Stimulated activated naive CD8-positive, alpha-beta T cell treated with anti-CD3 and anti-CD28 coated beads, Interleukin-15, amount 100 ng/mL, for 72 hours (primary cell): ENCODE measurements around the gene PRIM1.
A peak's percentile ranks its signal among the peaks of the same experiment; 100 is the strongest.
"Not testable (repeated sequence)": the region's sequence is repeated elsewhere in the genome, so short reads cannot be mapped to it uniquely, and the experiment has no call there.

Source experiments
- ATAC-seq: fragments of 150-1000 bp; cut with Tn5 transposase; 2 replicates; pipeline ENCODE4 v1.10.0; 2021; ENCODE audit warnings: mild to moderate bottlenecking, moderate library complexity
- DNase-seq, 2 donors: peaks; one replicate each; pipeline ENCODE4 v3.0.0; 2021 to 2022
- H3K27ac Mint-ChIP-seq, 2 donors: one replicate each; pipeline ENCODE4 v1.8.0; 2022; ENCODE audit warnings: mild to moderate bottlenecking in 2 of 2, mixed read lengths in 2 of 2, moderate library complexity in 2 of 2
- H3K27me3 Mint-ChIP-seq: one replicate; pipeline ENCODE4 v1.8.0; 2022; ENCODE audit warnings: mixed read lengths
- H3K4me1 Mint-ChIP-seq: one replicate; pipeline ENCODE4 v1.8.0; 2022; ENCODE audit warnings: mild to moderate bottlenecking, mixed read lengths
- H3K4me3 Mint-ChIP-seq, 2 donors: one replicate each; pipeline ENCODE4 v1.8.0; 2022; ENCODE audit warnings: mild to moderate bottlenecking in 2 of 2, mixed read lengths in 2 of 2, moderate library complexity in 1 of 2
- H3K9me3 Mint-ChIP-seq, 2 donors: one replicate each; pipeline ENCODE4 v1.8.0; 2022; ENCODE audit warnings: mixed read lengths in 2 of 2

Gene PRIM1

GRCh38 chr12:56772625-56773024 is 20.5 kb upstream of the PRIM1 start:
- DNase-seq (no peak), ATAC-seq (no peak)
- Mint-ChIP-seq H3K9me3 (no peaks in the 10 kb centered on the region), H3K4me1 (no peaks in the 10 kb centered on the region), H3K27ac (no peak overlapping the region), H3K27me3 (no peaks in the 10 kb centered on the region), H3K4me3 (no peak overlapping the region)

GRCh38 chr12:56769868-56770267 is 17.7 kb upstream of the PRIM1 start:
- Mint-ChIP-seq H3K4me1 (no peaks in the 10 kb centered on the region), H3K27me3 (no peaks in the 10 kb centered on the region), H3K27ac (no peak overlapping the region), H3K9me3 (no peaks in the 10 kb centered on the region), H3K4me3 (no peak overlapping the region)
- ATAC-seq = no peak
- DNase-seq = no peak

GRCh38 chr12:56768424-56768823 is 16.3 kb upstream of the PRIM1 start:
- no peaks in the 10 kb centered on the region for H3K9me3 Mint-ChIP-seq
- no peaks in the 10 kb centered on the region for H3K27me3 Mint-ChIP-seq

GRCh38 chr12:56766535-56766934 is 14.4 kb upstream of the PRIM1 start:
- no peak overlapping the region for H3K27ac Mint-ChIP-seq
- no peaks in the 10 kb centered on the region for H3K4me1 Mint-ChIP-seq
- DNase-seq = no peak
- no peak overlapping the region for H3K4me3 Mint-ChIP-seq
- H3K27me3 Mint-ChIP-seq = no peaks in the 10 kb centered on the region
- no peaks in the 10 kb centered on the region for H3K9me3 Mint-ChIP-seq
- ATAC-seq = no peak

More at GRCh38 chr12:56768424-56768823, 16.3 kb upstream of the PRIM1 start:
- Mint-ChIP-seq H3K4me3 (no peak overlapping the region), H3K4me1 (no peaks in the 10 kb centered on the region), H3K27ac (no peak overlapping the region)
- ATAC-seq (no peak), DNase-seq (no peak)

- H3K27ac Mint-ChIP-seq = no peak overlapping the region
- H3K27me3 Mint-ChIP-seq = no peaks in the 10 kb centered on the region
- DNase-seq (no peak), ATAC-seq (no peak)
- no peaks in the 10 kb centered on the region for H3K4me1 Mint-ChIP-seq
- no peak overlapping the region for H3K4me3 Mint-ChIP-seq
- H3K9me3 Mint-ChIP-seq = peaks cover 0 to 1% of the 10 kb centered on the region in 2 donors
These were observed 11.9 kb upstream of the PRIM1 start for GRCh38 chr12:56763753-56764657.

- no peak for ATAC-seq
- peaks cover 0 to 8% of the 10 kb centered on the region in 2 donors for H3K9me3 Mint-ChIP-seq
- no peak overlapping the region for H3K27ac Mint-ChIP-seq
- DNase-seq = no peak
- no peaks in the 10 kb centered on the region for H3K27me3 Mint-ChIP-seq
- H3K4me1 Mint-ChIP-seq = peaks cover 5% of the 10 kb centered on the region
- no peak overlapping the region for H3K4me3 Mint-ChIP-seq
These were observed 9.7 kb upstream of the PRIM1 start for GRCh38 chr12:56761812-56762211.

- Mint-ChIP-seq H3K9me3 (peaks cover 0 to 8% of the 10 kb centered on the region in 2 donors), H3K4me1 (peaks cover 12% of the 10 kb centered on the region), H3K27ac (peak overlapping the region in 1 of 2 donors; percentile 36), H3K27me3 (no peaks in the 10 kb centered on the region), H3K4me3 (no peak overlapping the region)
- no peak for ATAC-seq
- no peak for DNase-seq
These were observed 8.3 kb upstream of the PRIM1 start for GRCh38 chr12:56760460-56760859.

GRCh38 chr12:56759263-56759908 is 7.3 kb upstream of the PRIM1 start:
- Mint-ChIP-seq H3K4me1 (peaks cover 12% of the 10 kb centered on the region), H3K27ac (no peak overlapping the region), H3K27me3 (no peaks in the 10 kb centered on the region), H3K9me3 (peaks cover 0 to 8% of the 10 kb centered on the region in 2 donors), H3K4me3 (no peak overlapping the region)
- no peak for DNase-seq
- no peak for ATAC-seq

- no peak for DNase-seq
- Mint-ChIP-seq H3K9me3 (peaks cover 0 to 8% of the 10 kb centered on the region in 2 donors), H3K4me1 (peaks cover 12% of the 10 kb centered on the region), H3K27ac (no peak overlapping the region), H3K4me3 (no peak overlapping the region), H3K27me3 (no peaks in the 10 kb centered on the region)
- ATAC-seq = no peak
These were observed 6.7 kb upstream of the PRIM1 start for GRCh38 chr12:56758728-56759262.

GRCh38 chr12:56757971-56758370 is 5.8 kb upstream of the PRIM1 start:
- H3K27ac Mint-ChIP-seq, DNase-seq, H3K27me3 Mint-ChIP-seq, H3K9me3 Mint-ChIP-seq, H3K4me3 Mint-ChIP-seq, ATAC-seq: not testable (repeated sequence)
- peaks cover 12% of the 10 kb centered on the region for H3K4me1 Mint-ChIP-seq

- ATAC-seq (no peak), DNase-seq (no peak)
- H3K9me3 Mint-ChIP-seq = peaks cover 0 to 2% of the 10 kb centered on the region in 2 donors
- H3K4me3 Mint-ChIP-seq = no peak overlapping the region
- H3K27me3 Mint-ChIP-seq = no peaks in the 10 kb centered on the region
- H3K27ac Mint-ChIP-seq = peak overlapping the region in 1 of 2 donors; percentile 6
- peaks cover 44% of the 10 kb centered on the region for H3K4me1 Mint-ChIP-seq
These were observed 1.4 kb upstream of the PRIM1 start for GRCh38 chr12:56753566-56753965.

- not testable (repeated sequence) for H3K9me3 Mint-ChIP-seq, H3K27me3 Mint-ChIP-seq, ATAC-seq, DNase-seq
- H3K4me1 Mint-ChIP-seq = peaks cover 46% of the 10 kb centered on the region
- peak overlapping the region in 1 of 2 donors; percentile 99 for H3K27ac Mint-ChIP-seq
- peak overlapping the region; percentile 96 to 97 for H3K4me3 Mint-ChIP-seq
These were observed 1.5 kb downstream of the PRIM1 start for GRCh38 chr12:56750596-56750995.

- H3K4me1 Mint-ChIP-seq = peaks cover 46% of the 10 kb centered on the region
- H3K27ac Mint-ChIP-seq = peak overlapping the region in 1 of 2 donors; percentile 14
- H3K4me3 Mint-ChIP-seq = peak overlapping the region; percentile 46 to 75
- ATAC-seq (no peak), DNase-seq (no peak)
- H3K9me3 Mint-ChIP-seq = no peaks in the 10 kb centered on the region
- no peaks in the 10 kb centered on the region for H3K27me3 Mint-ChIP-seq
These were observed 2.3 kb downstream of the PRIM1 start for GRCh38 chr12:56749853-56750252.

- no peak for DNase-seq
- Mint-ChIP-seq H3K4me3 (peak overlapping the region; percentile 13 to 75), H3K9me3 (no peaks in the 10 kb centered on the region), H3K27me3 (no peaks in the 10 kb centered on the region), H3K4me1 (peaks cover 46% of the 10 kb centered on the region), H3K27ac (peak overlapping the region in 1 of 2 donors; percentile 40)
- ATAC-seq = no peak
These were observed 2.8 kb downstream of the PRIM1 start for GRCh38 chr12:56749359-56749758.

GRCh38 chr12:56728139-56728861 is 23.8 kb downstream of the PRIM1 start:
- H3K27ac Mint-ChIP-seq = no peak overlapping the region
- no peak for ATAC-seq
- H3K4me3 Mint-ChIP-seq = no peak overlapping the region
- no peaks in the 10 kb centered on the region for H3K27me3 Mint-ChIP-seq
- H3K9me3 Mint-ChIP-seq = no peaks in the 10 kb centered on the region
- peaks cover 16% of the 10 kb centered on the region for H3K4me1 Mint-ChIP-seq
- DNase-seq = no peak
